Right atrium auricular region (tissue), 2 donors: ENCODE data around the gene KLHL34. TPM values are rescaled to one million over a fixed set of nuclear protein-coding genes. Genes with fewer than 3 reads are reported as not detected.

Source experiments
- DNase-seq: peaks from one replicate; pipeline ENCODE4 v3.0.0-alpha.2; 2019; ENCODE audit warnings: low spot score
- H3K27ac ChIP-seq, 2 donors: fragments of 200-600 bp; sonication (generic); 1 replicate in 1 of 2; 2 replicates in 1 of 2; pipeline ENCODE4 v1.5.1; 2016 to 2019
- H3K27me3 ChIP-seq, 2 donors: fragments of 200-600 bp; sonication (generic); one replicate each; pipeline versions ENCODE4 v1.5.1 to v1.6.0; 2017 to 2019
- H3K36me3 ChIP-seq: fragments of 200-600 bp; sonication (generic); one replicate; pipeline ENCODE4 v1.5.1; 2016
- H3K4me1 ChIP-seq, 2 donors: fragments of 200-600 bp; sonication (generic); one replicate each; pipeline versions ENCODE4 v1.5.1 to v1.6.0; 2017 to 2019
- H3K4me3 ChIP-seq, 2 donors: fragments of 200-600 bp; sonication (generic); 1 replicate in 1 of 2; 2 replicates in 1 of 2; pipeline ENCODE4 v1.5.1; 2017 to 2019; ENCODE audit warnings: mild to moderate bottlenecking in 1 of 2, moderate library complexity in 1 of 2
- H3K9me3 ChIP-seq, 2 donors: fragments of 200-600 bp; sonication (generic); one replicate each; pipeline ENCODE4 v1.5.1; 2019
- CTCF ChIP-seq, 2 donors: fragments of 200-600 bp; sonication (generic); IDR thresholded peaks; one replicate each; pipeline ENCODE4 v1.5.1; 2019; ENCODE audit warnings: antibody characterized with exemption in 2 of 2
- total RNA-seq, 2 donors: library from RNA; depleted of rRNA; stranded (reverse); fragments of >200 nt; gene quantifications; one replicate each; pipeline ENCODE4 v1.1.0, GENCODE V29; 2016

Gene KLHL34
- total RNA-seq, 2 donors from 2014 or later, result 1.1 to 2.2 TPM

DNA sequence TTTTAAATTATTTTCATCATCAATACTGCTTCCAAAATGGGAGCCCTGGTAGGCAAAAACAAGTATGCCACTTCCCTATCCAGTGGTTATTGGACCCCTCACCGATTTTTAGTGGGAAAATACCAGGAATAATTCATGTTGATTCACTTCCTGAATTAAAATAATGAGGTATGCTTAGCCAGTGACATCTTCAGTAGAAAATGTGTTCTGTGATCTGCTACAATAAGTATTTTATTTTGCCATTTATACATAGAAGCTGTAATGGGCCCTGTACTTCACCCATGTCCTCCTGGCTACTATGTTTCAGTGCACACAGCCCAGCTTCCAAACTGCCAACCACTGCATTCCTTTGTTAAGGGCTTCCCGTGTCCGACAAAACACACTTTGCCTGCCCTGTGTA lies 41.0 kb upstream of the KLHL34 start:
- no peak for TF ChIP-seq CTCF (IDR thresholded peaks at IDR 0.05)
- no peak overlapping the region for H3K4me3 ChIP-seq

GRCh38 chrX:21698272-21698671 lies 40.1 kb upstream of the KLHL34 start:
- Histone ChIP-seq H3K27ac (no peak overlapping the region), H3K36me3 (no peaks in the 10 kb centered on the region), H3K27me3 (no peaks in the 10 kb centered on the region), H3K4me3 (no peak overlapping the region), H3K9me3 (no peaks in the 10 kb centered on the region), H3K4me1 (no peaks in the 10 kb centered on the region)
- DNase-seq, result no peak
- TF ChIP-seq CTCF (IDR thresholded peaks at IDR 0.05), result no peak

More for the DNA sequence above, 41.0 kb upstream of the KLHL34 start:
- Histone ChIP-seq H3K9me3 (no peaks in the 10 kb centered on the region), H3K27me3 (no peaks in the 10 kb centered on the region), H3K36me3 (no peaks in the 10 kb centered on the region), H3K4me1 (no peaks in the 10 kb centered on the region), H3K27ac (no peak overlapping the region)
- DNase-seq, result no peak

DNA sequence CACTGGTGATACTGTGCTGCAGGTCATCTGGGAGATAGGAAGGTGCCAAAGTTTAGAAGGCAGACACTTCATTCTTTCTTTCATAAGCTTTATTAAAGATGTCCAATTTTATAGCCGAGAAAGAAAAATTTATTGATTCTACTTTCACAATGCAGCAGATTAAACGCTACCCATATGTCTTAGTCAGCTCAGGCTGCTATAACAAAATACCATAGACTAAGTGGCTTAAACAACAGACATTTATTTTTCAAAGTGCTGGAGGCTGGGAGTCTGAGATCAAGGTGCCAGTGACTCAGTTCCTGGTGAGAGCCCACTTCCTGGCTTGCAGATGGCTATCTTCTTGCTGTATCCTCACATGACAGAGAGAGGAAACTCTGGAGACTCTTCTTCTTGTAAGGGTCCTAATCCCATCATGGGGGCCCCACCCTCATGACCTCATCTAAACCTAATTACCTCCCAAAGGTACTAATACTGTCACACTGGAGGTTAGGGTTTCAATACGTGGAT lies 33.4 kb upstream of the KLHL34 start:
- TF ChIP-seq CTCF (IDR thresholded peaks at IDR 0.05), result no peak
- H3K36me3 ChIP-seq, result no peaks in the 10 kb centered on the region
- H3K4me3 ChIP-seq, result no peak overlapping the region
- no peaks in the 10 kb centered on the region for H3K9me3 ChIP-seq
- no peaks in the 10 kb centered on the region for H3K4me1 ChIP-seq
- no peak for DNase-seq
- no peak overlapping the region for H3K27ac ChIP-seq
- H3K27me3 ChIP-seq, result no peaks in the 10 kb centered on the region

- Histone ChIP-seq H3K27me3 (no peaks in the 10 kb centered on the region), H3K9me3 (no peaks in the 10 kb centered on the region), H3K27ac (no peak overlapping the region), H3K4me3 (no peak overlapping the region), H3K4me1 (no peaks in the 10 kb centered on the region), H3K36me3 (no peaks in the 10 kb centered on the region)
- TF ChIP-seq CTCF (IDR thresholded peaks at IDR 0.05), result no peak
- DNase-seq, result no peak
Measured at GRCh38 chrX:21683941-21684340, 25.8 kb upstream of the KLHL34 start.

- DNase-seq, result no peak
- Histone ChIP-seq H3K36me3 (no peaks in the 10 kb centered on the region), H3K27ac (no peak overlapping the region), H3K27me3 (no peaks in the 10 kb centered on the region), H3K9me3 (no peaks in the 10 kb centered on the region), H3K4me1 (no peaks in the 10 kb centered on the region), H3K4me3 (no peak overlapping the region)
- no peak for TF ChIP-seq CTCF (IDR thresholded peaks at IDR 0.05)
Measured at GRCh38 chrX:21678048-21678612, 20.0 kb upstream of the KLHL34 start.

DNA sequence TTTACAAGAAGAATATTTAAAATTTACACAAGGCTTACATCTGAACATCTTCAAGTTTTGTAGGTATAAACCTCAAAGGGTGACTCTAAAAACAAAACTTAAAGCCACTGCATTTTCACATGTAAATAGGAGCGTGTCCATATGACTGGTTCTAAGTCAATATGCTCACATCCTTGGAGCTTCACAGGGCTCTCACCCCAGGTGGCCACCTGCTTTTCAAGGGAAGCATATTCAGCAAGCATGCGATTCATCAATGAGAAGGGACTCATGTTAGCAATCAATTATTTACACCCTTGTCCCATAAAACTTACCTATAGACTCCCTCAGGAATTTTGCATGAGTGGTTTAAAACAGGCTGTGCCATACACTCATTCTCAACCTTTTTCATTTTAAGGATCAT lies 17.8 kb upstream of the KLHL34 start:
- no peak for TF ChIP-seq CTCF (IDR thresholded peaks at IDR 0.05)
- no peaks in the 10 kb centered on the region for H3K36me3 ChIP-seq
- H3K4me3 ChIP-seq, result no peak overlapping the region
- H3K27ac ChIP-seq, result no peak overlapping the region
- H3K27me3 ChIP-seq, result no peaks in the 10 kb centered on the region
- no peaks in the 10 kb centered on the region for H3K4me1 ChIP-seq
- H3K9me3 ChIP-seq, result no peaks in the 10 kb centered on the region
- no peak for DNase-seq
